ENCODE data around the gene FNIP2.

FNIP2 gene

GRCh38 chr4:158763462-158763861, 5.4 kb upstream of the FNIP2 start:
- FAIRE-seq: no peak

- FAIRE-seq: no peak
Observed at GRCh38 chr4:158766434-158767044, 2.3 kb upstream of the FNIP2 start.

GRCh38 chr4:158767451-158767850, 1.4 kb upstream of the FNIP2 start:
- FAIRE-seq: no peak

GRCh38 chr4:158769175-158769921, 522 bp downstream of the FNIP2 start:
- FAIRE-seq: no peak

- FAIRE-seq: no peak
Observed at GRCh38 chr4:158770671-158771070, 1.8 kb downstream of the FNIP2 start.

GRCh38 chr4:158771776-158772175, 3.0 kb downstream of the FNIP2 start:
- no peak for FAIRE-seq

- no peak for FAIRE-seq
Observed at GRCh38 chr4:158775091-158775651, 6.3 kb downstream of the FNIP2 start.

- no peak for FAIRE-seq
Observed at GRCh38 chr4:158776106-158776505, 7.3 kb downstream of the FNIP2 start.

- FAIRE-seq: no peak
Observed at GRCh38 chr4:158777423-158778155, 8.8 kb downstream of the FNIP2 start.

GRCh38 chr4:158778156-158778711, 9.4 kb downstream of the FNIP2 start:
- FAIRE-seq: no peak

- no peak for FAIRE-seq
Observed at GRCh38 chr4:158778712-158779111, 9.9 kb downstream of the FNIP2 start.

- no peak for FAIRE-seq
Observed at GRCh38 chr4:158781963-158782362, 13.1 kb downstream of the FNIP2 start.

GRCh38 chr4:158782551-158783360, 13.9 kb downstream of the FNIP2 start:
- FAIRE-seq: no peak

GRCh38 chr4:158783785-158784184, 15.0 kb downstream of the FNIP2 start:
- no peak for FAIRE-seq

GRCh38 chr4:158785718-158786117, 16.9 kb downstream of the FNIP2 start:
- no peak for FAIRE-seq

- FAIRE-seq: no peak
Observed at GRCh38 chr4:158786121-158786601, 17.3 kb downstream of the FNIP2 start.

GRCh38 chr4:158786955-158787354, 18.1 kb downstream of the FNIP2 start:
- no peak for FAIRE-seq

GRCh38 chr4:158787709-158788475, 19.1 kb downstream of the FNIP2 start:
- FAIRE-seq: no peak

GRCh38 chr4:158788516-158788915, 19.7 kb downstream of the FNIP2 start:
- no peak for FAIRE-seq

- FAIRE-seq: no peak
Observed at GRCh38 chr4:158789853-158790252, 21.0 kb downstream of the FNIP2 start.

GRCh38 chr4:158793021-158793420, 24.2 kb downstream of the FNIP2 start:
- no peak for FAIRE-seq
